Activated B cell treated with CpG ODN at 0.5 μM for 24 hours (primary cell): ENCODE results near the gene FARS2. TPM values are rescaled to one million over a fixed set of nuclear protein-coding genes. Genes with fewer than 3 reads are reported as not detected.

ENCODE experiments used
- ATAC-seq: fragments of 200-7000 bp; cut with Tn5 transposase; one replicate; pipeline ENCODE4 v1.10.0; 2021; ENCODE audit warnings: low read depth, mild to moderate bottlenecking, moderate library complexity
- CTCF ChIA-PET: fragments of 350-600 bp; sonication (Branson Sonifier 250); formaldehyde crosslinking; loops from one replicate; lab custom pipeline; 2021; ENCODE audit warnings: antibody characterized with exemption; lab: Charles Lee
- POLR2A ChIA-PET: fragments of 350-600 bp; sonication (Branson Sonifier 250); formaldehyde crosslinking; loops from one replicate; lab custom pipeline; 2021; ENCODE audit warnings: antibody characterized with exemption; lab: Charles Lee
- DNase-seq: peaks from one replicate; pipeline ENCODE4 v3.0.0; 2022
- H3K27ac Mint-ChIP-seq: one replicate; pipeline ENCODE4 v1.8.0; 2020; ENCODE audit warnings: mixed read lengths
- H3K27me3 Mint-ChIP-seq: one replicate; pipeline ENCODE4 v1.8.0; 2021; ENCODE audit warnings: mixed read lengths
- H3K36me3 Mint-ChIP-seq: one replicate; pipeline ENCODE4 v1.8.0; 2021; ENCODE audit warnings: low read depth, mixed read lengths
- H3K4me1 Mint-ChIP-seq: one replicate; pipeline ENCODE4 v1.8.0; 2021; ENCODE audit warnings: mixed read lengths
- H3K4me3 Mint-ChIP-seq: one replicate; pipeline ENCODE4 v1.8.0; 2020; ENCODE audit warnings: mild to moderate bottlenecking, mixed read lengths
- H3K9me3 Mint-ChIP-seq: one replicate; pipeline ENCODE4 v1.8.0; 2020; ENCODE audit warnings: mixed read lengths
- CTCF ChIP-seq: fragments of 200-600 bp; IDR thresholded peaks from one replicate; pipeline ENCODE4 v1.8.0; 2022; ENCODE audit warnings: antibody characterized with exemption, mild to moderate bottlenecking
- intact Hi-C: fragments of 100-400 bp; cut with micrococcal nuclease; formaldehyde crosslinking; loops from one replicate; pipeline ENCODE4 v1.15.1; 2024
- total RNA-seq: library from RNA; stranded (reverse); gene quantifications from 2 replicates; pipeline ENCODE4 v1.2.3, GENCODE V29; 2022

FARS2 gene
- total RNA-seq, 1 donor from 2014 or later = 32.7 TPM

- ChIA-PET POLR2A (interaction anchor here (0.9 to 2.0 kb wide), 2 partner anchors 11 to 12 kb away, joined by 3 to 6 read pairs; no protein-coding TSS in a partner anchor), CTCF (interaction anchor here (0.7 to 2.8 kb wide), 2 partner anchors 37 to 137 kb away, joined by 5 to 13 read pairs; no protein-coding TSS in a partner anchor)
- peaks cover 15% of the 10 kb centered on the region for H3K4me1 Mint-ChIP-seq
- intact Hi-C loops = no loop called here
- no peaks in the 10 kb centered on the region for H3K27me3 Mint-ChIP-seq
- DNase-seq (no peak), ATAC-seq (no peak)
- TF ChIP-seq CTCF = no peak
- H3K27ac Mint-ChIP-seq = no peak overlapping the region
- peaks cover 27% of the 10 kb centered on the region for H3K36me3 Mint-ChIP-seq
- no peak overlapping the region for H3K4me3 Mint-ChIP-seq
- H3K9me3 Mint-ChIP-seq = no peaks in the 10 kb centered on the region
Observed at GRCh38 chr6:5266423-5266822, 5.1 kb downstream of the FARS2 start.

GRCh38 chr6:5270093-5270680 lies 8.9 kb downstream of the FARS2 start:
- Mint-ChIP-seq H3K36me3 (peaks cover 39% of the 10 kb centered on the region), H3K9me3 (no peaks in the 10 kb centered on the region), H3K27me3 (no peaks in the 10 kb centered on the region), H3K4me1 (peaks cover 14% of the 10 kb centered on the region), H3K27ac (no peak overlapping the region), H3K4me3 (no peak overlapping the region)
- intact Hi-C loops = no loop called here
- no peak for TF ChIP-seq CTCF
- DNase-seq = no peak
- ChIA-PET CTCF (no interaction called here), POLR2A (interaction anchor here (1.4 kb wide), 1 partner anchor 33 kb away, joined by 5 read pairs; no protein-coding TSS in a partner anchor)
- ATAC-seq = no peak

GRCh38 chr6:5271926-5272325 lies 10.6 kb downstream of the FARS2 start:
- ATAC-seq (no peak), DNase-seq (no peak)
- ChIA-PET CTCF (interaction anchor here (1.4 kb wide), 1 partner anchor 31 kb away, joined by 5 read pairs; no protein-coding TSS in a partner anchor), POLR2A (no interaction called here)
- intact Hi-C loops = no loop called here
- no peak overlapping the region for H3K4me3 Mint-ChIP-seq
- no peak for TF ChIP-seq CTCF
- H3K9me3 Mint-ChIP-seq = no peaks in the 10 kb centered on the region
- peaks cover 37% of the 10 kb centered on the region for H3K36me3 Mint-ChIP-seq
- H3K27me3 Mint-ChIP-seq = no peaks in the 10 kb centered on the region
- H3K27ac Mint-ChIP-seq = no peak overlapping the region
- peaks cover 18% of the 10 kb centered on the region for H3K4me1 Mint-ChIP-seq

- intact Hi-C loops = no loop called here
- no peak for TF ChIP-seq CTCF
- ChIA-PET POLR2A (no interaction called here), CTCF (no interaction called here)
- H3K9me3 Mint-ChIP-seq = no peaks in the 10 kb centered on the region
- H3K27ac Mint-ChIP-seq = no peak overlapping the region
- DNase-seq (no peak), ATAC-seq (no peak)
- H3K4me1 Mint-ChIP-seq = peaks cover 36% of the 10 kb centered on the region
- H3K27me3 Mint-ChIP-seq = no peaks in the 10 kb centered on the region
- peaks cover 25% of the 10 kb centered on the region for H3K36me3 Mint-ChIP-seq
- H3K4me3 Mint-ChIP-seq = no peak overlapping the region
Observed at GRCh38 chr6:5274231-5274630, 12.9 kb downstream of the FARS2 start.

GRCh38 chr6:5275497-5275896 lies 14.2 kb downstream of the FARS2 start:
- H3K9me3 Mint-ChIP-seq = no peaks in the 10 kb centered on the region
- ATAC-seq (no peak), DNase-seq (no peak)
- no peaks in the 10 kb centered on the region for H3K27me3 Mint-ChIP-seq
- H3K4me1 Mint-ChIP-seq = peaks cover 46% of the 10 kb centered on the region
- no peak overlapping the region for H3K4me3 Mint-ChIP-seq
- intact Hi-C loops = no loop called here
- H3K36me3 Mint-ChIP-seq = peaks cover 23% of the 10 kb centered on the region
- no peak overlapping the region for H3K27ac Mint-ChIP-seq
- TF ChIP-seq CTCF = no peak
- POLR2A ChIA-PET = interaction anchor here (1.2 to 3.7 kb wide), 2 partner anchors 14 to 27 kb away, joined by 4 to 29 read pairs; partner anchors contain the start of gene FARS2
- CTCF ChIA-PET = interaction anchor here (1.8 kb wide), 1 partner anchor 28 kb away, joined by 6 read pairs; no protein-coding TSS in a partner anchor
